K562 (cell line): ENCODE data around the gene ASXL2. TPM values are rescaled to one million over a fixed set of nuclear protein-coding genes. Genes with fewer than 3 reads are reported as not detected.

ENCODE experiments used
- ATAC-seq: fragments of 200-7000 bp; cut with Tn5 transposase; 3 replicates; pipeline ENCODE4 v1.9.1; 2020; ENCODE audit warnings: moderate library complexity
- BruUV-seq: library from RNA; stranded (reverse); fragments of 400-500 nt; replicated peaks from 2 replicates; lab custom pipeline; 2021; lab: Mats Ljungman, UMichigan
- CTCF ChIA-PET: fragments of 300-600 bp; formaldehyde crosslinking; extraction: SDS; loops from one replicate; lab custom pipeline; 2021; ENCODE audit warnings: low intra/inter-chr PET ratio; lab: Yijun Ruan, JAX
- POLR2A ChIA-PET: fragments of 300-600, 350-650 bp; sonication (Branson Sonifier 250); formaldehyde crosslinking; extraction: SDS; loops from one replicate; lab custom pipeline; 2021; ENCODE audit warnings: antibody characterized with exemption, inconsistent platforms; lab: Yijun Ruan, JAX
- DNase-seq, 4 experiments: peaks; one replicate each; pipeline versions ENCODE4 v3.0.0 to v3.0.0-alpha.2; 2011 to 2018; ENCODE audit warnings: low spot score in 3 of 4, mixed read lengths in 3 of 4; ENCODE audit errors: extremely low read depth in 1 of 4
- FAIRE-seq: peaks from 2 replicates; lab custom pipeline; 2011; peaks lifted over from hg19 to GRCh38; lab: Jason Lieb, UNC
- H2AFZ ChIP-seq: 2 replicates; pipeline ENCODE4 v1.6.0; 2011; ENCODE audit warnings: low read depth, low read length, control low read depth, inconsistent platforms
- H3K27ac ChIP-seq: fragments of 200-600 bp; 3 replicates; pipeline ENCODE4 v1.8.0; 2011; ENCODE audit warnings: low read depth, mild to moderate bottlenecking, control low read depth, inconsistent platforms, low read length, moderate library complexity, mixed read lengths; ENCODE audit errors: extremely low read depth
- H3K27me3 ChIP-seq, 2 experiments: fragments of 300-600 bp in 1 of 2; 2 replicates in 1 of 2; 3 replicates in 1 of 2; pipeline versions ENCODE4 v1.6.0 to v1.8.0; 2011; ENCODE audit warnings: inconsistent platforms in 2 of 2, low read length in 2 of 2, mild to moderate bottlenecking in 1 of 2, mixed read lengths in 1 of 2, moderate library complexity in 1 of 2; ENCODE audit not compliant: control insufficient read depth in 2 of 2, insufficient read depth in 2 of 2
- H3K36me3 ChIP-seq: fragments of 300-600 bp; 3 replicates; pipeline ENCODE4 v1.8.0; 2011; ENCODE audit warnings: mild to moderate bottlenecking, low read length, inconsistent platforms; ENCODE audit not compliant: control insufficient read depth, insufficient read depth
- H3K4me1 ChIP-seq, 2 experiments: fragments of 200-600 bp in 1 of 2; replicated peaks in 1 of 2; 2 replicates in 1 of 2; 3 replicates in 1 of 2; pipeline versions ENCODE4 v1.5.1 to v1.8.0; 2011; ENCODE audit warnings: inconsistent platforms in 2 of 2, low read length in 2 of 2, mild to moderate bottlenecking in 1 of 2, mixed read lengths in 1 of 2, moderate library complexity in 1 of 2; ENCODE audit not compliant: control insufficient read depth in 2 of 2, insufficient read depth in 2 of 2
- H3K4me2 ChIP-seq: 2 replicates; pipeline ENCODE4 v1.6.1; 2011; ENCODE audit warnings: low read length, control low read depth, inconsistent platforms, mixed read lengths; ENCODE audit not compliant: insufficient read depth
- H3K4me3 ChIP-seq: fragments of 200-600 bp; sonication (generic), shearing (Covaris generic); 2 replicates; pipeline ENCODE4 v1.5.1; 2016; ENCODE audit warnings: control low read depth, inconsistent platforms
- H3K79me2 ChIP-seq: fragments of 200-600 bp; 3 replicates; pipeline ENCODE4 v1.8.0; 2011; ENCODE audit warnings: low read length, inconsistent platforms; ENCODE audit not compliant: control insufficient read depth, insufficient read depth
- H3K9ac ChIP-seq, 2 experiments: 2 replicates each; pipeline versions ENCODE4 v1.6.0 to v1.6.1; 2011; ENCODE audit warnings: low read depth in 2 of 2, low read length in 2 of 2, control low read depth in 1 of 2, inconsistent platforms in 1 of 2, mild to moderate bottlenecking in 1 of 2, mixed read lengths in 1 of 2; ENCODE audit not compliant: insufficient read depth in 1 of 2
- H3K9me1 ChIP-seq: one replicate; pipeline ENCODE4 v1.6.0; 2011; ENCODE audit warnings: inconsistent platforms, mild to moderate bottlenecking, low read length, moderate library complexity; ENCODE audit not compliant: control insufficient read depth, insufficient read depth
- H3K9me3 ChIP-seq: replicated peaks from 2 replicates; pipeline ENCODE4 v1.5.1; 2011; ENCODE audit warnings: low read depth, low read length, inconsistent platforms; ENCODE audit not compliant: control insufficient read depth, insufficient read depth
- H4K20me1 ChIP-seq: replicated peaks from 2 replicates; pipeline ENCODE4 v1.6.1; 2011; ENCODE audit warnings: low read length, inconsistent platforms, mixed read lengths; ENCODE audit not compliant: control insufficient read depth, insufficient read depth
- BCOR ChIP-seq: fragments of 450-650 bp; IDR thresholded peaks from 2 replicates; pipeline ENCODE4 v1.6.1; 2016
- CREB1 ChIP-seq, 2 experiments: sonication (generic) in 1 of 2; formaldehyde crosslinking in 1 of 2; IDR thresholded peaks; 2 replicates each; pipeline versions ENCODE4 v1.6.1 to v1.8.0; 2012 to 2022; ENCODE audit warnings: inconsistent platforms in 1 of 2, mild to moderate bottlenecking in 1 of 2, missing genetic modification reagents in 1 of 2, moderate library complexity in 1 of 2
- EHMT2 ChIP-seq: fragments of 450-650 bp; IDR thresholded peaks from 2 replicates; pipeline ENCODE4 v1.6.1; 2018; ENCODE audit warnings: antibody characterized with exemption
- MXI1 ChIP-seq: IDR thresholded peaks from 2 replicates; pipeline ENCODE4 v1.6.1; 2011; ENCODE audit warnings: low read depth, mild to moderate bottlenecking, improper control_type of control experiment, low read length
- NCOA2 ChIP-seq, 2 experiments: fragments of 450-650 bp; IDR thresholded peaks; 2 replicates each; pipeline ENCODE4 v1.6.1; 2018; ENCODE audit warnings: mild to moderate bottlenecking in 2 of 2, moderate library complexity in 1 of 2; ENCODE audit not compliant: partially characterized antibody in 2 of 2
- NCOR1 ChIP-seq: fragments of 450-650 bp; IDR thresholded peaks from 2 replicates; pipeline ENCODE4 v1.6.1; 2016; ENCODE audit warnings: mild to moderate bottlenecking, moderate library complexity
- NR2C1 ChIP-seq, 2 experiments: fragments of 450-650 bp; IDR thresholded peaks; 2 replicates each; pipeline ENCODE4 v1.6.1; 2017; ENCODE audit warnings: mild to moderate bottlenecking in 2 of 2, antibody characterized with exemption in 1 of 2, inconsistent platforms in 1 of 2, missing compliant biosample characterization in 1 of 2, missing genetic modification characterization in 1 of 2
- RBM25 ChIP-seq: fragments of 200-400 bp; formaldehyde crosslinking; IDR thresholded peaks from 2 replicates; pipeline ENCODE4 v1.6.1; 2018; ENCODE audit warnings: low read length, low read depth, moderate library complexity; ENCODE audit not compliant: severe bottlenecking
- TFAM ChIP-seq: fragments of 250-450 bp; sonication (Bioruptor Pico); conservative IDR thresholded peaks from 2 replicates; pipeline ENCODE4 v1.5.0; 2021; ENCODE audit warnings: mild to moderate bottlenecking, moderate library complexity
- ZBTB1 ChIP-seq: sonication (generic); formaldehyde crosslinking; IDR thresholded peaks from 2 replicates; pipeline ENCODE4 v1.8.1; 2023; ENCODE audit warnings: missing genetic modification reagents, low read depth, mild to moderate bottlenecking, borderline replicate concordance
- ZKSCAN8 ChIP-seq: fragments of 200-800 bp; sonication (Bioruptor generic); IDR thresholded peaks from 2 replicates; pipeline ENCODE4 v1.6.1; 2016; ENCODE audit warnings: missing genetic modification characterization, missing compliant biosample characterization
- ZNF764 ChIP-seq: fragments of 250-450 bp; sonication (Bioruptor Pico); IDR thresholded peaks from 2 replicates; pipeline ENCODE4 v1.4.0; 2020; ENCODE audit warnings: low read depth, mild to moderate bottlenecking, moderate library complexity
- ZNF766 ChIP-seq: fragments of 200-800 bp; sonication (Bioruptor generic); conservative IDR thresholded peaks from 2 replicates; pipeline ENCODE4 v1.6.1; 2016; ENCODE audit warnings: missing genetic modification characterization, missing compliant biosample characterization
- ZNF830 ChIP-seq: fragments of 250-450 bp; sonication (Bioruptor Pico); IDR thresholded peaks from 2 replicates; pipeline ENCODE4 v1.5.0; 2021; ENCODE audit warnings: mild to moderate bottlenecking
- WGBS: fragments of 100-300 bp; shearing (Covaris generic); methylation state at CpG from one replicate; pipeline ENCODE4 v1.1.6; 2016; ENCODE audit warnings: low coverage, mixed read lengths; ENCODE audit not compliant: insufficient coverage; ENCODE audit errors: missing lambda C conversion rate; 5-methylcytosine and 5-hydroxymethylcytosine counted together
- in situ Hi-C: fragments of 300-500 bp; cut with MboI; formaldehyde crosslinking; loops from 4 replicates; pipeline ENCODE4 v1.15.0; 2018; ENCODE audit warnings: inconsistent platforms, mixed read lengths
- intact Hi-C: fragments of 100-400 bp; cut with micrococcal nuclease; formaldehyde crosslinking; loops from 2 replicates; pipeline ENCODE4 v1.14.2; 2022
- polyA plus RNA-seq, 8 experiments: library from polyadenylated mRNA; depleted of rRNA in 4 of 8; stranded (reverse) in 5 of 8; unstranded in 3 of 8; fragments of >200 nt; fragmentation: Nextera tagmentation in 2 of 8; fragmentation: Illumina TruSeq in 1 of 8; extraction: Ambion mirVana in 2 of 8; extraction: Trizol in 1 of 8; gene quantifications; 2 replicates each; pipeline versions ENCODE4 v1.2.1 to v1.2.3, GENCODE V29; 2011 to 2014; ENCODE audit warnings: inconsistent platforms in 1 of 8, missing spikeins in 1 of 8
- total RNA-seq, 7 experiments: library from RNA; depleted of rRNA in 6 of 7; stranded (reverse); fragments of >200 nt in 6 of 7; fragmentation: Illumina TruSeq in 2 of 7; extraction: Trizol in 2 of 7; gene quantifications; 2 replicates each; pipeline versions ENCODE4 v1.2.1 to v1.2.3, GENCODE V29; 2011 to 2021; ENCODE audit warnings: low replicate concordance in 1 of 7
- TF ChIP-seq, protein P1 (sequence below): IDR thresholded peaks from 2 replicates; pipeline ENCODE4 v1.6.1; 2011; ENCODE audit not compliant: insufficient read length; ENCODE audit errors: extremely low read depth
- TF ChIP-seq, protein P2 (sequence below): fragments of 450-650 bp; IDR thresholded peaks from 2 replicates; pipeline ENCODE4 v1.6.1; 2016; ENCODE audit warnings: missing biosample characterization, missing genetic modification characterization

The ASXL2 gene
- total and polyA plus RNA-seq, 9 of the 15 experiments (the other 6 are each of a cell fraction or from before 2014, with no cell fraction given), result 2.2 to 25.9 (median 9.0) TPM

DNA sequence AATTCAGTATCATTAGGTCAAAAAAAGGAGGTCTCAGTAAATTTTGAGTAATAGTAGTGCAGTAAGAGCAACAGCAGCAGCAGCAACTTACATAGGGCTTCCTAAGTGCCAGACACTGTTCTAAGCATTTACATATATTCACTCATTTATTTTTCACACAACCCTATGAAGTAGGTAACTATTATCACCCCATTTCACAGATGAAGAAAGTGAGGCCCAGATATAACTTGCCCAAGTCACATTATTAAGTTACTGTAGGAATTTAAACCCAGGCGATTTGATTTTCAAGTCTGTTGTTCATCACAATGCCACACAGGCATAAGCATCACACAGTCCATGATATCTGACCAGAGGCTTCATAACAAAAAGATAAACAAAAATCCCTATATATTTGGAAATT lies 114.7 kb downstream of the ASXL2 start:
- no peak overlapping the region for H3K27ac ChIP-seq
- 89% methylated on average over 1 of the region's 1 CpG for WGBS
- H3K27me3 ChIP-seq, result no peaks in the 10 kb centered on the region
- no peak overlapping the region for H3K4me2 ChIP-seq
- H3K9ac ChIP-seq, result no peak overlapping the region
- H2AFZ ChIP-seq, result no peak overlapping the region
- no peak for ATAC-seq
- peaks cover 73% of the 10 kb centered on the region for H3K36me3 ChIP-seq
- no peak for FAIRE-seq
- no peaks in the 10 kb centered on the region for H3K9me3 ChIP-seq
- no peaks in the 10 kb centered on the region; the same call in 1 of the 2 replicates for H4K20me1 ChIP-seq
- POLR2A ChIA-PET, result interaction anchor here (1.0 kb wide), 1 partner anchor 12 kb away, joined by 3 read pairs; no protein-coding TSS in a partner anchor
- CTCF ChIA-PET, result no interaction called here
- intact Hi-C loops, result no loop called here
- H3K4me3 ChIP-seq, result no peak overlapping the region
- no TSS peak for BruUV-seq
- in situ Hi-C loops, result no loop called here
- TF ChIP-seq ZKSCAN8 (CRISPR knock-in tag) (no peak), NR2C1 (IDR thresholded peaks at IDR 0.05) (no peak), NR2C1 (tag; IDR thresholded peaks at IDR 0.05) (no peak), ZNF764 (CRISPR knock-in tag) (no peak), NCOR1 (no peak), MXI1 (no peak), ZNF830 (CRISPR knock-in tag) (no peak), ZNF766 (CRISPR knock-in tag) (no peak), ZBTB1 (CRISPR knock-in tag) (no peak), CREB1 (IDR thresholded peaks at IDR 0.05) (no peak), CREB1 (CRISPR knock-in tag; IDR thresholded peaks at IDR 0.05) (no peak), RBM25 (peak; percentile 82), TFAM (no peak), EHMT2 (no peak), NCOA2 (IDR thresholded peaks at IDR 0.05; ENCODE audit: partially characterized antibody in 2 of 2) (no peak), BCOR (peak; percentile 63; the same call in 1 of the 2 replicates)
- TF ChIP-seq, protein P1, sequence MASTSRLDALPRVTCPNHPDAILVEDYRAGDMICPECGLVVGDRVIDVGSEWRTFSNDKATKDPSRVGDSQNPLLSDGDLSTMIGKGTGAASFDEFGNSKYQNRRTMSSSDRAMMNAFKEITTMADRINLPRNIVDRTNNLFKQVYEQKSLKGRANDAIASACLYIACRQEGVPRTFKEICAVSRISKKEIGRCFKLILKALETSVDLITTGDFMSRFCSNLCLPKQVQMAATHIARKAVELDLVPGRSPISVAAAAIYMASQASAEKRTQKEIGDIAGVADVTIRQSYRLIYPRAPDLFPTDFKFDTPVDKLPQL, result no peak
- TF ChIP-seq, protein P2, sequence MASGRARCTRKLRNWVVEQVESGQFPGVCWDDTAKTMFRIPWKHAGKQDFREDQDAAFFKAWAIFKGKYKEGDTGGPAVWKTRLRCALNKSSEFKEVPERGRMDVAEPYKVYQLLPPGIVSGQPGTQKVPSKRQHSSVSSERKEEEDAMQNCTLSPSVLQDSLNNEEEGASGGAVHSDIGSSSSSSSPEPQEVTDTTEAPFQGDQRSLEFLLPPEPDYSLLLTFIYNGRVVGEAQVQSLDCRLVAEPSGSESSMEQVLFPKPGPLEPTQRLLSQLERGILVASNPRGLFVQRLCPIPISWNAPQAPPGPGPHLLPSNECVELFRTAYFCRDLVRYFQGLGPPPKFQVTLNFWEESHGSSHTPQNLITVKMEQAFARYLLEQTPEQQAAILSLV, result no peak
- TF ChIP-seq, all 486 proteins: peak for 2
- no peaks in the 10 kb centered on the region for H3K9me1 ChIP-seq
- DNase-seq, result no peak
- H3K79me2 ChIP-seq, result no peaks in the 10 kb centered on the region
- H3K4me1 ChIP-seq, result no peaks in the 10 kb centered on the region; a peak in 1 of 5 replicates
